BJ (cell line): Measurements from ENCODE around the gene FAM107B. TPM values are rescaled to one million over a fixed set of nuclear protein-coding genes. Genes with fewer than 3 reads are reported as not detected.
"Not testable (repeated sequence)": the region's sequence is repeated elsewhere in the genome, so short reads cannot be mapped to it uniquely, and the experiment has no call there.

Source experiments
- CTCF ChIA-PET: fragments of 350-600 bp; formaldehyde crosslinking; extraction: SDS; loops from one replicate; lab custom pipeline; 2021; ENCODE audit warnings: antibody characterized with exemption, inconsistent platforms; lab: Yijun Ruan, JAX
- POLR2A ChIA-PET: fragments of 300-600 bp; sonication (Branson Sonifier 250); formaldehyde crosslinking; extraction: SDS; loops from one replicate; lab custom pipeline; 2021; ENCODE audit warnings: antibody characterized with exemption; lab: Charles Lee
- DNase-seq: peaks from one replicate; pipeline ENCODE4 v3.0.0-alpha.2; 2011; ENCODE audit warnings: low read depth
- H3K27me3 ChIP-seq: 2 replicates; pipeline ENCODE4 v1.6.0; 2011; ENCODE audit warnings: low read length; ENCODE audit not compliant: control insufficient read depth, insufficient read depth
- H3K36me3 ChIP-seq: 2 replicates; pipeline ENCODE4 v1.5.1; 2011; ENCODE audit warnings: low read length; ENCODE audit not compliant: control insufficient read depth, insufficient read depth
- H3K4me3 ChIP-seq: 2 replicates; pipeline ENCODE4 v1.5.1; 2011; ENCODE audit warnings: low read depth, mild to moderate bottlenecking, control low read depth, low read length
- CTCF ChIP-seq: IDR thresholded peaks from 2 replicates; pipeline ENCODE4 v1.5.1; 2011; ENCODE audit warnings: low read depth, mild to moderate bottlenecking, control low read depth, inconsistent platforms, low read length, moderate library complexity; ENCODE audit not compliant: insufficient read depth
- polyA plus RNA-seq: library from polyadenylated mRNA; depleted of rRNA; stranded (reverse); fragments of >200 nt; gene quantifications from 2 replicates; pipeline ENCODE4 v1.2.3, GENCODE V29; 2011

FAM107B gene
- polyA plus RNA-seq, 1 experiment, result 11.3 TPM

- CTCF ChIA-PET, result no interaction called here
Measured at GRCh38 chr10:14717552-14717951, 57.1 kb downstream of the FAM107B start.

GRCh38 chr10:14712991-14713424, 61.7 kb downstream of the FAM107B start:
- ChIA-PET CTCF (no interaction called here), POLR2A (no interaction called here)
- Histone ChIP-seq H3K4me3 (no peak overlapping the region), H3K36me3 (no peaks in the 10 kb centered on the region), H3K27me3 (no peaks in the 10 kb centered on the region)
- DNase-seq, result no peak
- no peak for TF ChIP-seq CTCF

More at GRCh38 chr10:14717552-14717951, 57.1 kb downstream of the FAM107B start:
- Histone ChIP-seq H3K36me3 (no peaks in the 10 kb centered on the region), H3K4me3 (no peak overlapping the region), H3K27me3 (no peaks in the 10 kb centered on the region; the same call in 1 of the 2 replicates)
- TF ChIP-seq CTCF, result no peak
- no peak for DNase-seq
- POLR2A ChIA-PET, result no interaction called here

- H3K27me3 ChIP-seq, H3K36me3 ChIP-seq, H3K4me3 ChIP-seq, POLR2A ChIA-PET, CTCF ChIA-PET, DNase-seq: not testable (repeated sequence)
Measured at GRCh38 chr10:14709344-14709743, 65.4 kb downstream of the FAM107B start.

GRCh38 chr10:14707481-14707880, 67.2 kb downstream of the FAM107B start:
- CTCF ChIA-PET, result no interaction called here
- TF ChIP-seq CTCF, result no peak
- no peaks in the 10 kb centered on the region; the same call in 1 of the 2 replicates for H3K27me3 ChIP-seq
- H3K36me3 ChIP-seq, result no peaks in the 10 kb centered on the region
- POLR2A ChIA-PET, result no interaction called here
- no peak overlapping the region for H3K4me3 ChIP-seq
- DNase-seq, result peak; percentile 28

- no peak for DNase-seq
- ChIA-PET POLR2A (no interaction called here), CTCF (no interaction called here)
- no peak overlapping the region for H3K4me3 ChIP-seq
- H3K36me3 ChIP-seq, result no peaks in the 10 kb centered on the region
- no peaks in the 10 kb centered on the region; the same call in 1 of the 2 replicates for H3K27me3 ChIP-seq
- no peak for TF ChIP-seq CTCF
Measured at GRCh38 chr10:14705548-14706230, 69.0 kb downstream of the FAM107B start.

GRCh38 chr10:14703631-14704001, 71.1 kb downstream of the FAM107B start:
- ChIA-PET POLR2A (no interaction called here), CTCF (no interaction called here)
- no peaks in the 10 kb centered on the region; the same call in 1 of the 2 replicates for H3K27me3 ChIP-seq
- DNase-seq, result no peak
- no peak for TF ChIP-seq CTCF
- H3K36me3 ChIP-seq, result no peaks in the 10 kb centered on the region
- no peak overlapping the region for H3K4me3 ChIP-seq
